K562 (cell line): ENCODE data around the gene MYRIP. TPM values are rescaled to one million over a fixed set of nuclear protein-coding genes. Genes with fewer than 3 reads are reported as not detected.

Experiments used
- ATAC-seq: fragments of 200-7000 bp; cut with Tn5 transposase; 3 replicates; pipeline ENCODE4 v1.9.1; 2020; ENCODE audit warnings: moderate library complexity
- BruUV-seq: library from RNA; stranded (reverse); fragments of 400-500 nt; replicated peaks from 2 replicates; lab custom pipeline; 2021; lab: Mats Ljungman, UMichigan
- CTCF ChIA-PET: fragments of 300-600 bp; formaldehyde crosslinking; extraction: SDS; loops from one replicate; lab custom pipeline; 2021; ENCODE audit warnings: low intra/inter-chr PET ratio; lab: Yijun Ruan, JAX
- POLR2A ChIA-PET: fragments of 300-600, 350-650 bp; sonication (Branson Sonifier 250); formaldehyde crosslinking; extraction: SDS; loops from one replicate; lab custom pipeline; 2021; ENCODE audit warnings: antibody characterized with exemption, inconsistent platforms; lab: Yijun Ruan, JAX
- DNase-seq, 4 experiments: peaks; one replicate each; pipeline versions ENCODE4 v3.0.0 to v3.0.0-alpha.2; 2011 to 2018; ENCODE audit warnings: low spot score in 3 of 4, mixed read lengths in 3 of 4; ENCODE audit errors: extremely low read depth in 1 of 4
- FAIRE-seq: peaks from 2 replicates; lab custom pipeline; 2011; peaks lifted over from hg19 to GRCh38; lab: Jason Lieb, UNC
- H2AFZ ChIP-seq: 2 replicates; pipeline ENCODE4 v1.6.0; 2011; ENCODE audit warnings: low read depth, low read length, control low read depth, inconsistent platforms
- H3K27ac ChIP-seq: fragments of 200-600 bp; 3 replicates; pipeline ENCODE4 v1.8.0; 2011; ENCODE audit warnings: low read depth, mild to moderate bottlenecking, control low read depth, inconsistent platforms, low read length, moderate library complexity, mixed read lengths; ENCODE audit errors: extremely low read depth
- H3K27me3 ChIP-seq, 2 experiments: fragments of 300-600 bp in 1 of 2; 2 replicates in 1 of 2; 3 replicates in 1 of 2; pipeline versions ENCODE4 v1.6.0 to v1.8.0; 2011; ENCODE audit warnings: inconsistent platforms in 2 of 2, low read length in 2 of 2, mild to moderate bottlenecking in 1 of 2, mixed read lengths in 1 of 2, moderate library complexity in 1 of 2; ENCODE audit not compliant: control insufficient read depth in 2 of 2, insufficient read depth in 2 of 2
- H3K36me3 ChIP-seq: fragments of 300-600 bp; 3 replicates; pipeline ENCODE4 v1.8.0; 2011; ENCODE audit warnings: mild to moderate bottlenecking, low read length, inconsistent platforms; ENCODE audit not compliant: control insufficient read depth, insufficient read depth
- H3K4me1 ChIP-seq, 2 experiments: fragments of 200-600 bp in 1 of 2; replicated peaks in 1 of 2; 2 replicates in 1 of 2; 3 replicates in 1 of 2; pipeline versions ENCODE4 v1.5.1 to v1.8.0; 2011; ENCODE audit warnings: inconsistent platforms in 2 of 2, low read length in 2 of 2, mild to moderate bottlenecking in 1 of 2, mixed read lengths in 1 of 2, moderate library complexity in 1 of 2; ENCODE audit not compliant: control insufficient read depth in 2 of 2, insufficient read depth in 2 of 2
- H3K4me2 ChIP-seq: 2 replicates; pipeline ENCODE4 v1.6.1; 2011; ENCODE audit warnings: low read length, control low read depth, inconsistent platforms, mixed read lengths; ENCODE audit not compliant: insufficient read depth
- H3K4me3 ChIP-seq: fragments of 200-600 bp; sonication (generic), shearing (Covaris generic); 2 replicates; pipeline ENCODE4 v1.5.1; 2016; ENCODE audit warnings: control low read depth, inconsistent platforms
- H3K79me2 ChIP-seq: fragments of 200-600 bp; 3 replicates; pipeline ENCODE4 v1.8.0; 2011; ENCODE audit warnings: low read length, inconsistent platforms; ENCODE audit not compliant: control insufficient read depth, insufficient read depth
- H3K9ac ChIP-seq, 2 experiments: 2 replicates each; pipeline versions ENCODE4 v1.6.0 to v1.6.1; 2011; ENCODE audit warnings: low read depth in 2 of 2, low read length in 2 of 2, control low read depth in 1 of 2, inconsistent platforms in 1 of 2, mild to moderate bottlenecking in 1 of 2, mixed read lengths in 1 of 2; ENCODE audit not compliant: insufficient read depth in 1 of 2
- H3K9me1 ChIP-seq: one replicate; pipeline ENCODE4 v1.6.0; 2011; ENCODE audit warnings: inconsistent platforms, mild to moderate bottlenecking, low read length, moderate library complexity; ENCODE audit not compliant: control insufficient read depth, insufficient read depth
- H3K9me3 ChIP-seq: replicated peaks from 2 replicates; pipeline ENCODE4 v1.5.1; 2011; ENCODE audit warnings: low read depth, low read length, inconsistent platforms; ENCODE audit not compliant: control insufficient read depth, insufficient read depth
- H4K20me1 ChIP-seq: replicated peaks from 2 replicates; pipeline ENCODE4 v1.6.1; 2011; ENCODE audit warnings: low read length, inconsistent platforms, mixed read lengths; ENCODE audit not compliant: control insufficient read depth, insufficient read depth
- ATF3 ChIP-seq, 2 experiments: fragments of 450-650 bp in 1 of 2; sonication (generic) in 1 of 2; formaldehyde crosslinking in 1 of 2; IDR thresholded peaks in 1 of 2; conservative IDR thresholded peaks in 1 of 2; 2 replicates each; pipeline versions ENCODE4 v1.6.1 to v1.8.1; 2016 to 2023; ENCODE audit warnings: mild to moderate bottlenecking in 2 of 2, moderate library complexity in 2 of 2, inconsistent platforms in 1 of 2, missing genetic modification reagents in 1 of 2
- CBX2 ChIP-seq: fragments of 200-600 bp; sonication (generic); IDR thresholded peaks from one replicate; pipeline ENCODE4 v1.6.1; 2012; ENCODE audit warnings: mild to moderate bottlenecking, low read length, inconsistent platforms; ENCODE audit not compliant: insufficient read depth, poor library complexity, severe bottlenecking
- CREBBP ChIP-seq: IDR thresholded peaks from one replicate; pipeline ENCODE4 v1.6.1; 2012; ENCODE audit warnings: low read depth, mild to moderate bottlenecking, control low read depth, inconsistent platforms, low read length
- MCM2 ChIP-seq: fragments of 450-650 bp; IDR thresholded peaks from 2 replicates; pipeline ENCODE4 v1.6.1; 2017; ENCODE audit warnings: low read depth, mild to moderate bottlenecking
- RERE ChIP-seq: sonication (generic); formaldehyde crosslinking; IDR thresholded peaks from 2 replicates; pipeline ENCODE4 v1.8.0; 2023; ENCODE audit warnings: missing genetic modification reagents, mild to moderate bottlenecking, borderline replicate concordance
- ZBTB12 ChIP-seq: fragments of 250-450 bp; sonication (Bioruptor Pico); IDR thresholded peaks from 2 replicates; pipeline ENCODE4 v1.4.0; 2020
- ZNF263 ChIP-seq: sonication (generic); formaldehyde crosslinking; IDR thresholded peaks from 2 replicates; pipeline ENCODE4 v1.8.0; 2022; ENCODE audit warnings: mild to moderate bottlenecking, missing genetic modification reagents, borderline replicate concordance
- ZNF507 ChIP-seq: conservative IDR thresholded peaks from 2 replicates; pipeline ENCODE4 v1.6.1; 2017; ENCODE audit warnings: missing genetic modification characterization, missing compliant biosample characterization
- WGBS: fragments of 100-300 bp; shearing (Covaris generic); methylation state at CpG from one replicate; pipeline ENCODE4 v1.1.6; 2016; ENCODE audit warnings: low coverage, mixed read lengths; ENCODE audit not compliant: insufficient coverage; ENCODE audit errors: missing lambda C conversion rate; 5-methylcytosine and 5-hydroxymethylcytosine counted together
- in situ Hi-C: fragments of 300-500 bp; cut with MboI; formaldehyde crosslinking; loops from 4 replicates; pipeline ENCODE4 v1.15.0; 2018; ENCODE audit warnings: inconsistent platforms, mixed read lengths
- intact Hi-C: fragments of 100-400 bp; cut with micrococcal nuclease; formaldehyde crosslinking; loops from 2 replicates; pipeline ENCODE4 v1.14.2; 2022
- polyA plus RNA-seq, 8 experiments: library from polyadenylated mRNA; depleted of rRNA in 4 of 8; stranded (reverse) in 5 of 8; unstranded in 3 of 8; fragments of >200 nt; fragmentation: Nextera tagmentation in 2 of 8; fragmentation: Illumina TruSeq in 1 of 8; extraction: Ambion mirVana in 2 of 8; extraction: Trizol in 1 of 8; gene quantifications; 2 replicates each; pipeline versions ENCODE4 v1.2.1 to v1.2.3, GENCODE V29; 2011 to 2014; ENCODE audit warnings: inconsistent platforms in 1 of 8, missing spikeins in 1 of 8
- total RNA-seq, 7 experiments: library from RNA; depleted of rRNA in 6 of 7; stranded (reverse); fragments of >200 nt in 6 of 7; fragmentation: Illumina TruSeq in 2 of 7; extraction: Trizol in 2 of 7; gene quantifications; 2 replicates each; pipeline versions ENCODE4 v1.2.1 to v1.2.3, GENCODE V29; 2011 to 2021; ENCODE audit warnings: low replicate concordance in 1 of 7
- TF ChIP-seq, protein P1 (sequence below): sonication (generic); formaldehyde crosslinking; IDR thresholded peaks from 2 replicates; pipeline ENCODE4 v1.8.1; 2023; ENCODE audit warnings: missing genetic modification reagents, mild to moderate bottlenecking, borderline replicate concordance

Gene MYRIP
- total and polyA plus RNA-seq, 9 of the 15 experiments (the other 6 are each of a cell fraction or from before 2014, with no cell fraction given) = 0.03 to 0.12 TPM; not detected in 7

- 0% methylated on average over 2 of the region's 2 CpGs for WGBS
- FAIRE-seq = no peak
- ATAC-seq = no peak
- no TSS peak for BruUV-seq
- H2AFZ ChIP-seq = no peak overlapping the region
- H3K27me3 ChIP-seq = no peaks in the 10 kb centered on the region
- in situ Hi-C loops = no loop called here
- intact Hi-C loops = loop anchor here (10.0 kb wide), 2 partner anchors 165 to 305 kb away; no protein-coding TSS in a partner anchor
- no peak for DNase-seq
- ChIA-PET CTCF (no interaction called here), POLR2A (no interaction called here)
- H3K4me3 ChIP-seq = no peak overlapping the region
- no peaks in the 10 kb centered on the region for H3K9me3 ChIP-seq
- H3K4me2 ChIP-seq = no peak overlapping the region
- H3K9ac ChIP-seq = no peak overlapping the region
- H3K36me3 ChIP-seq = no peaks in the 10 kb centered on the region
- no peak overlapping the region for H3K27ac ChIP-seq
- H3K79me2 ChIP-seq = no peaks in the 10 kb centered on the region
- H3K4me1 ChIP-seq = no peaks in the 10 kb centered on the region
- no peaks in the 10 kb centered on the region for H4K20me1 ChIP-seq
- H3K9me1 ChIP-seq = no peaks in the 10 kb centered on the region
- TF ChIP-seq ZNF263 (CRISPR knock-in tag) (no peak), ZBTB12 (CRISPR knock-in tag) (no peak), RERE (CRISPR knock-in tag) (no peak), CREBBP (no peak), MCM2 (no peak), ZNF507 (tag) (no peak), ATF3 (IDR thresholded peaks at IDR 0.05) (no peak), ATF3 (CRISPR knock-in tag; conservative IDR thresholded peaks at IDR 0.05) (no peak), CBX2 (no peak)
- TF ChIP-seq, protein P1, sequence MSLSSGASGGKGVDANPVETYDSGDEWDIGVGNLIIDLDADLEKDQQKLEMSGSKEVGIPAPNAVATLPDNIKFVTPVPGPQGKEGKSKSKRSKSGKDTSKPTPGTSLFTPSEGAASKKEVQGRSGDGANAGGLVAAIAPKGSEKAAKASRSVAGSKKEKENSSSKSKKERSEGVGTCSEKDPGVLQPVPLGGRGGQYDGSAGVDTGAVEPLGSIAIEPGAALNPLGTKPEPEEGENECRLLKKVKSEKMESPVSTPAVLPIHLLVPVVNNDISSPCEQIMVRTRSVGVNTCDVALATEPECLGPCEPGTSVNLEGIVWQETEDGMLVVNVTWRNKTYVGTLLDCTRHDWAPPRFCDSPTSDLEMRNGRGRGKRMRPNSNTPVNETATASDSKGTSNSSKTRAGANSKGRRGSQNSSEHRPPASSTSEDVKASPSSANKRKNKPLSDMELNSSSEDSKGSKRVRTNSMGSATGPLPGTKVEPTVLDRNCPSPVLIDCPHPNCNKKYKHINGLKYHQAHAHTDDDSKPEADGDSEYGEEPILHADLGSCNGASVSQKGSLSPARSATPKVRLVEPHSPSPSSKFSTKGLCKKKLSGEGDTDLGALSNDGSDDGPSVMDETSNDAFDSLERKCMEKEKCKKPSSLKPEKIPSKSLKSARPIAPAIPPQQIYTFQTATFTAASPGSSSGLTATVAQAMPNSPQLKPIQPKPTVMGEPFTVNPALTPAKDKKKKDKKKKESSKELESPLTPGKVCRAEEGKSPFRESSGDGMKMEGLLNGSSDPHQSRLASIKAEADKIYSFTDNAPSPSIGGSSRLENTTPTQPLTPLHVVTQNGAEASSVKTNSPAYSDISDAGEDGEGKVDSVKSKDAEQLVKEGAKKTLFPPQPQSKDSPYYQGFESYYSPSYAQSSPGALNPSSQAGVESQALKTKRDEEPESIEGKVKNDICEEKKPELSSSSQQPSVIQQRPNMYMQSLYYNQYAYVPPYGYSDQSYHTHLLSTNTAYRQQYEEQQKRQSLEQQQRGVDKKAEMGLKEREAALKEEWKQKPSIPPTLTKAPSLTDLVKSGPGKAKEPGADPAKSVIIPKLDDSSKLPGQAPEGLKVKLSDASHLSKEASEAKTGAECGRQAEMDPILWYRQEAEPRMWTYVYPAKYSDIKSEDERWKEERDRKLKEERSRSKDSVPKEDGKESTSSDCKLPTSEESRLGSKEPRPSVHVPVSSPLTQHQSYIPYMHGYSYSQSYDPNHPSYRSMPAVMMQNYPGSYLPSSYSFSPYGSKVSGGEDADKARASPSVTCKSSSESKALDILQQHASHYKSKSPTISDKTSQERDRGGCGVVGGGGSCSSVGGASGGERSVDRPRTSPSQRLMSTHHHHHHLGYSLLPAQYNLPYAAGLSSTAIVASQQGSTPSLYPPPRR (CRISPR knock-in tag) = no peak
Measured at GRCh38 chr3:40009991-40010390, 200.6 kb downstream of the MYRIP start.
